IMR-90 (cell line): ENCODE results near the gene GRIN2D. TPM values are rescaled to one million over a fixed set of nuclear protein-coding genes. Genes with fewer than 3 reads are reported as not detected.
A peak's percentile ranks its signal among the peaks of the same experiment; 100 is the strongest.

Experiments
- ATAC-seq: fragments of 200-7000 bp; cut with Tn5 transposase; 2 replicates; pipeline ENCODE4 v1.9.1; 2020; ENCODE audit warnings: low read depth, mild to moderate bottlenecking, moderate library complexity
- BruUV-seq: library from RNA; stranded (reverse); fragments of 400-500 nt; replicated peaks from 2 replicates; lab custom pipeline; 2021; lab: Mats Ljungman, UMichigan
- CTCF ChIA-PET: fragments of 300-600 bp; formaldehyde crosslinking; extraction: SDS; loops from one replicate; lab custom pipeline; 2021; ENCODE audit warnings: antibody characterized with exemption; lab: Yijun Ruan, JAX
- POLR2A ChIA-PET: fragments of 300-600 bp; sonication (Branson Sonifier 250); formaldehyde crosslinking; loops from one replicate; lab custom pipeline; 2022; ENCODE audit warnings: antibody characterized with exemption; ENCODE audit not compliant: unreplicated experiment; lab: Charles Lee
- DNase-seq: peaks from one replicate; pipeline ENCODE4 v3.0.0; 2013
- H2AFZ ChIP-seq: replicated peaks from 2 replicates; pipeline ENCODE3; 2013; ENCODE audit warnings: low read length, mild to moderate bottlenecking; ENCODE audit not compliant: poor library complexity
- H2AK5ac ChIP-seq: 2 replicates; pipeline ENCODE4 v1.6.1; 2013; ENCODE audit warnings: low read depth, low read length, inconsistent platforms
- H2AK9ac ChIP-seq: replicated peaks from 2 replicates; pipeline ENCODE3; 2013; ENCODE audit warnings: mild to moderate bottlenecking, low read depth, low read length, moderate library complexity; ENCODE audit not compliant: poor library complexity
- H2BK120ac ChIP-seq: 2 replicates; pipeline ENCODE4 v1.6.1; 2013; ENCODE audit warnings: low read depth, low read length, inconsistent platforms
- H2BK15ac ChIP-seq: 3 replicates; pipeline ENCODE4 v1.6.1; 2013; ENCODE audit warnings: low read depth, low read length, inconsistent platforms
- H2BK20ac ChIP-seq: 2 replicates; pipeline ENCODE4 v1.6.1; 2013; ENCODE audit warnings: low read depth, mild to moderate bottlenecking, inconsistent platforms, low read length, moderate library complexity
- H2BK5ac ChIP-seq: 2 replicates; pipeline ENCODE4 v1.6.1; 2013; ENCODE audit warnings: mild to moderate bottlenecking, low read depth, low read length, inconsistent platforms; ENCODE audit not compliant: poor library complexity, severe bottlenecking
- H3K14ac ChIP-seq: replicated peaks from 2 replicates; pipeline ENCODE4 v1.6.1; 2013; ENCODE audit warnings: low read depth, low read length, inconsistent platforms
- H3K18ac ChIP-seq: 2 replicates; pipeline ENCODE4 v1.6.1; 2013; ENCODE audit warnings: low read depth, low read length, control low read depth
- H3K23ac ChIP-seq: 2 replicates; pipeline ENCODE4 v1.6.1; 2013; ENCODE audit warnings: low read depth, low read length, inconsistent platforms
- H3K27ac ChIP-seq: 2 replicates; pipeline ENCODE4 v1.5.1; 2013; ENCODE audit warnings: mild to moderate bottlenecking, control low read depth, low read length; ENCODE audit not compliant: insufficient read depth
- H3K27me3 ChIP-seq: 2 replicates; pipeline ENCODE4 v1.6.1; 2013; ENCODE audit warnings: low read length; ENCODE audit not compliant: control insufficient read depth, insufficient read depth
- H3K36me3 ChIP-seq: 2 replicates; pipeline ENCODE4 v1.6.1; 2013; ENCODE audit warnings: low read length, mixed read lengths; ENCODE audit not compliant: control insufficient read depth, insufficient read depth
- H3K4ac ChIP-seq: 2 replicates; pipeline ENCODE4 v1.6.1; 2013; ENCODE audit warnings: low read depth, low read length, inconsistent platforms
- H3K4me1 ChIP-seq: 2 replicates; pipeline ENCODE4 v1.6.1; 2013; ENCODE audit warnings: low read length, mixed read lengths; ENCODE audit not compliant: control insufficient read depth, insufficient read depth
- H3K4me2 ChIP-seq: 2 replicates; pipeline ENCODE4 v1.6.1; 2013; ENCODE audit warnings: low read depth, mild to moderate bottlenecking, control low read depth, low read length, moderate library complexity
- H3K4me3 ChIP-seq: 2 replicates; pipeline ENCODE4 v1.5.1; 2013; ENCODE audit warnings: low read depth, mild to moderate bottlenecking, control low read depth, low read length, moderate library complexity; ENCODE audit not compliant: insufficient read depth
- H3K56ac ChIP-seq: 2 replicates; pipeline ENCODE4 v1.6.1; 2013; ENCODE audit warnings: low read length, inconsistent platforms; ENCODE audit not compliant: insufficient read depth; ENCODE audit errors: extremely low read depth
- H3K79me1 ChIP-seq, 2 experiments: 2 replicates each; pipeline ENCODE4 v1.6.1; 2013; ENCODE audit warnings: low read length in 2 of 2, inconsistent platforms in 1 of 2, low read depth in 1 of 2
- H3K9ac ChIP-seq: 2 replicates; pipeline ENCODE4 v1.6.1; 2013; ENCODE audit warnings: low read depth, low read length, control low read depth
- H3K9me1 ChIP-seq: 2 replicates; pipeline ENCODE4 v1.6.1; 2013; ENCODE audit warnings: low read length, inconsistent platforms; ENCODE audit not compliant: insufficient read depth
- H3K9me3 ChIP-seq: 2 replicates; pipeline ENCODE4 v1.6.1; 2013; ENCODE audit warnings: low read length; ENCODE audit not compliant: control insufficient read depth, insufficient read depth
- H4K20me1 ChIP-seq: 2 replicates; pipeline ENCODE4 v1.6.1; 2013; ENCODE audit warnings: low read length, inconsistent platforms; ENCODE audit not compliant: insufficient read depth
- H4K5ac ChIP-seq: 2 replicates; pipeline ENCODE4 v1.6.1; 2013; ENCODE audit warnings: mild to moderate bottlenecking, low read depth, low read length, control low read depth
- H4K8ac ChIP-seq, 2 experiments: 2 replicates each; pipeline ENCODE4 v1.6.1; 2013; ENCODE audit warnings: low read depth in 2 of 2, low read length in 2 of 2, control low read depth in 1 of 2, inconsistent platforms in 1 of 2
- H4K91ac ChIP-seq: 2 replicates; pipeline ENCODE4 v1.6.1; 2013; ENCODE audit warnings: low read depth, low read length, inconsistent platforms; ENCODE audit not compliant: insufficient read depth
- CHD1 ChIP-seq: IDR thresholded peaks from 2 replicates; pipeline ENCODE4 v1.6.1; 2012; ENCODE audit warnings: low read depth, low read length, improper control_type of control experiment
- MAFK ChIP-seq: IDR thresholded peaks from 2 replicates; pipeline ENCODE4 v1.6.1; 2012; ENCODE audit warnings: low read depth, low read length, improper control_type of control experiment
- MXI1 ChIP-seq: IDR thresholded peaks from 2 replicates; pipeline ENCODE4 v1.6.1; 2012; ENCODE audit warnings: low read depth, mild to moderate bottlenecking, low read length, moderate library complexity, borderline replicate concordance
- POLR2A ChIP-seq: IDR thresholded peaks from 2 replicates; pipeline ENCODE4 v1.6.1; 2012; ENCODE audit warnings: mild to moderate bottlenecking, low read depth, low read length
- RAD21 ChIP-seq: IDR thresholded peaks from 2 replicates; pipeline ENCODE4 v1.6.1; 2012; ENCODE audit warnings: low read length, improper control_type of control experiment
- USF2 ChIP-seq: fragments of 150-350 bp; IDR thresholded peaks from 2 replicates; pipeline ENCODE4 v1.6.1; 2017; ENCODE audit warnings: mild to moderate bottlenecking, antibody characterized with exemption, low read length, low read depth
- whole genome bisulfite sequencing, 2 experiments: methylation state at CpG; one replicate each; pipeline versions ENCODE4 v1.1.5 to v1.1.7; 2013; ENCODE audit warnings: missing lambda C conversion rate in 2 of 2; ENCODE audit not compliant: insufficient read length in 1 of 2; ENCODE audit errors: extremely low coverage in 2 of 2; 5-methylcytosine and 5-hydroxymethylcytosine counted together
- dilution Hi-C: fragments of 300-500 bp; cut with HindIII; formaldehyde crosslinking; loops from one replicate; pipeline ENCODE4 v1.14.3; 2018; ENCODE audit warnings: low sequenced_read_pairs; ENCODE audit not compliant: unreplicated experiment
- in situ Hi-C: fragments of 300-500 bp; cut with MboI; formaldehyde crosslinking; loops from 3 replicates; pipeline ENCODE4 v1.14.3; 2019; ENCODE audit warnings: low sequenced_read_pairs, inconsistent platforms, mixed read lengths
- intact Hi-C: fragments of 100-400 bp; cut with micrococcal nuclease; formaldehyde crosslinking; loops from 2 replicates; pipeline ENCODE4 v1.10.0; 2022
- polyA plus RNA-seq, 3 experiments: library from polyadenylated mRNA; depleted of rRNA; stranded (reverse); fragments of >200 nt; gene quantifications; 2 replicates each; pipeline ENCODE4 v1.2.3, GENCODE V29; 2012; ENCODE audit warnings: low replicate concordance in 1 of 3
- total RNA-seq: library from RNA; depleted of rRNA; stranded (reverse); fragments of >200 nt; gene quantifications from 2 replicates; pipeline ENCODE4 v1.2.3, GENCODE V29; 2012

The GRIN2D gene
- total and polyA plus RNA-seq, 2 of the 4 experiments (the other 2 are of a cell fraction): under 0.01 to 0.24 TPM

- Histone ChIP-seq H3K23ac (no peak overlapping the region), H3K9ac (no peak overlapping the region), H2AFZ (peak overlapping the region; percentile 85), H2BK20ac (no peak overlapping the region), H2BK5ac (no peak overlapping the region), H2BK15ac (no peak overlapping the region), H3K9me1 (peaks cover 4% of the 10 kb centered on the region; the same call in 1 of the 2 replicates), H3K27me3 (peaks cover 4% of the 10 kb centered on the region; the same call in 1 of the 2 replicates), H4K5ac (no peak overlapping the region), H3K9me3 (no peaks in the 10 kb centered on the region; the same call in 1 of the 2 replicates), H2AK5ac (peak overlapping the region; percentile 50; the same call in 1 of the 2 replicates), H3K56ac (no peak overlapping the region), H3K18ac (no peak overlapping the region), H3K79me1 (no peaks in the 10 kb centered on the region; a peak in 1 of 4 replicates), H2BK120ac (no peak overlapping the region), H3K4me1 (peaks cover 7% of the 10 kb centered on the region), H3K4ac (no peak overlapping the region), H2AK9ac (peak overlapping the region; percentile 55), H3K27ac (no peak overlapping the region), H3K14ac (no peak overlapping the region), H3K4me2 (no peak overlapping the region; the same call in 1 of the 2 replicates), H3K36me3 (no peaks in the 10 kb centered on the region), H3K4me3 (no peak overlapping the region), H4K20me1 (no peaks in the 10 kb centered on the region), H4K8ac (no peak overlapping the region), H4K91ac (no peak overlapping the region)
- dilution Hi-C loops (no loop called here), intact Hi-C loops (no loop called here), in situ Hi-C loops (no loop called here)
- no peak for ATAC-seq
- BruUV-seq: no TSS peak
- CTCF ChIA-PET: interaction anchor here (0.5 kb wide), 1 partner anchor 7 kb away, joined by 4 read pairs; no protein-coding TSS in a partner anchor
- 57% methylated on average over 23 of the region's 30 CpGs; no CpG with 5 or more reads in 1 of the 2 experiments for WGBS, 2 experiments
- POLR2A ChIA-PET: no interaction called here
- no peak for DNase-seq
- TF ChIP-seq POLR2A (no peak), USF2 (no peak), MAFK (no peak), CHD1 (no peak), RAD21 (no peak), MXI1 (no peak)
Measured at GRCh38 chr19:48415806-48416221, 22.3 kb downstream of the GRIN2D start.
